CD4-positive, CD25-positive, alpha-beta regulatory T cell (primary cell): ENCODE data around the gene TBCK. TPM values are rescaled to one million over a fixed set of nuclear protein-coding genes. Genes with fewer than 3 reads are reported as not detected.
"Not testable (repeated sequence)": the region's sequence is repeated elsewhere in the genome, so short reads cannot be mapped to it uniquely, and the experiment has no call there.

Experiments used
- ATAC-seq, 2 donors: fragments of 150-1000 bp; cut with Tn5 transposase; one replicate each; pipeline ENCODE4 v1.10.0; 2021; ENCODE audit warnings: low read depth in 2 of 2, moderate number of reproducible peaks in 2 of 2, moderate library complexity in 1 of 2
- DNase-seq, 3 donors: peaks; one replicate each; pipeline versions ENCODE4 v3.0.0 to v3.0.0-alpha.2; 2012 to 2022; ENCODE audit warnings: mixed read lengths in 1 of 3
- H3K27ac ChIP-seq: one replicate; pipeline ENCODE4 v1.7.0; 2013; ENCODE audit warnings: mild to moderate bottlenecking, low read length; ENCODE audit not compliant: insufficient read depth, poor library complexity, severe bottlenecking
- H3K27me3 ChIP-seq: one replicate; pipeline ENCODE4 v1.7.0; 2013; ENCODE audit warnings: low read length; ENCODE audit not compliant: control insufficient read depth, insufficient read depth
- H3K36me3 ChIP-seq: one replicate; pipeline ENCODE4 v1.7.0; 2013; ENCODE audit warnings: mild to moderate bottlenecking, low read length, moderate library complexity; ENCODE audit not compliant: control insufficient read depth, insufficient read depth
- H3K4me1 ChIP-seq: 2 replicates; pipeline ENCODE4 v1.7.0; 2013; ENCODE audit warnings: mild to moderate bottlenecking, low read length; ENCODE audit not compliant: insufficient read depth, control insufficient read depth, poor library complexity, severe bottlenecking
- H3K4me3 ChIP-seq: one replicate; pipeline ENCODE4 v1.7.0; 2013; ENCODE audit warnings: low read depth, mild to moderate bottlenecking, low read length, moderate library complexity
- H3K9me3 ChIP-seq, 2 experiments: 1 replicate in 1 of 2; 2 replicates in 1 of 2; pipeline ENCODE4 v1.7.0; 2013; ENCODE audit warnings: low read length in 2 of 2, mild to moderate bottlenecking in 1 of 2, moderate library complexity in 1 of 2; ENCODE audit not compliant: control insufficient read depth in 2 of 2
- H3K27ac Mint-ChIP-seq, 3 donors: one replicate each; pipeline ENCODE4 v1.8.0; 2020 to 2022; ENCODE audit warnings: mild to moderate bottlenecking in 3 of 3, mixed read lengths in 3 of 3, moderate library complexity in 2 of 3
- H3K27me3 Mint-ChIP-seq: one replicate; pipeline ENCODE4 v1.8.0; 2022; ENCODE audit warnings: mild to moderate bottlenecking, mixed read lengths
- H3K36me3 Mint-ChIP-seq: one replicate; pipeline ENCODE4 v1.8.0; 2020; ENCODE audit warnings: mixed read lengths
- H3K4me1 Mint-ChIP-seq, 4 donors: one replicate each; pipeline ENCODE4 v1.8.0; 2020 to 2022; ENCODE audit warnings: mixed read lengths in 4 of 4, mild to moderate bottlenecking in 1 of 4
- H3K4me3 Mint-ChIP-seq, 4 donors: one replicate each; pipeline ENCODE4 v1.8.0; 2020 to 2022; ENCODE audit warnings: mild to moderate bottlenecking in 4 of 4, mixed read lengths in 4 of 4, moderate library complexity in 3 of 4
- H3K9me3 Mint-ChIP-seq, 7 donors: one replicate each; pipeline ENCODE4 v1.8.0; 2020 to 2022; ENCODE audit warnings: mixed read lengths in 7 of 7, mild to moderate bottlenecking in 3 of 7, moderate library complexity in 2 of 7
- polyA plus RNA-seq, 4 donors: library from polyadenylated mRNA; unstranded; fragments of 300-500 nt; fragmentation: Illumina TruSeq; gene quantifications; one replicate each; pipeline ENCODE4 v1.2.3, GENCODE V29; 2021
- total RNA-seq: library from RNA; stranded (reverse); gene quantifications from one replicate; pipeline ENCODE4 v1.2.3, GENCODE V29; 2022

TBCK gene
- total and polyA plus RNA-seq, 5 donors from 2014 or later = 10.9 to 47.1 (median 24.8) TPM

GRCh38 chr4:106114270-106114669, 201.7 kb downstream of the TBCK start:
- H3K36me3 Mint-ChIP-seq = peaks cover 71% of the 10 kb centered on the region
- Histone ChIP-seq H3K27me3 (no peaks in the 10 kb centered on the region), H3K9me3 (peaks cover 18 to 37% of the 10 kb centered on the region in 2 experiments), H3K36me3 (peaks cover 50% of the 10 kb centered on the region), H3K27ac (no peak overlapping the region), H3K4me1 (no peaks in the 10 kb centered on the region), H3K4me3 (no peak overlapping the region)
- H3K9me3 Mint-ChIP-seq = peaks cover 3 to 41% (median 17%) of the 10 kb centered on the region in 7 donors
- no peak overlapping the region for H3K4me3 Mint-ChIP-seq
- DNase-seq (no peak), ATAC-seq (no peak)
- H3K27me3 Mint-ChIP-seq = no peaks in the 10 kb centered on the region
- peaks cover 0 to 4% (median 0%) of the 10 kb centered on the region in 4 donors for H3K4me1 Mint-ChIP-seq
- no peak overlapping the region for H3K27ac Mint-ChIP-seq

- H3K27me3 ChIP-seq, H3K27me3 Mint-ChIP-seq, H3K4me3 Mint-ChIP-seq, H3K27ac Mint-ChIP-seq, H3K27ac ChIP-seq, H3K4me3 ChIP-seq, DNase-seq, H3K4me1 ChIP-seq, ATAC-seq: not testable (repeated sequence)
- peaks cover 11 to 49% (median 22%) of the 10 kb centered on the region in 7 donors for H3K9me3 Mint-ChIP-seq
- Histone ChIP-seq H3K9me3 (peaks cover 18 to 37% of the 10 kb centered on the region in 2 experiments), H3K36me3 (peaks cover 51% of the 10 kb centered on the region)
- peaks cover 93% of the 10 kb centered on the region for H3K36me3 Mint-ChIP-seq
- H3K4me1 Mint-ChIP-seq = peaks cover 0 to 11% (median 0%) of the 10 kb centered on the region in 4 donors
Observed at GRCh38 chr4:106111778-106112469, 204.1 kb downstream of the TBCK start.

DNA sequence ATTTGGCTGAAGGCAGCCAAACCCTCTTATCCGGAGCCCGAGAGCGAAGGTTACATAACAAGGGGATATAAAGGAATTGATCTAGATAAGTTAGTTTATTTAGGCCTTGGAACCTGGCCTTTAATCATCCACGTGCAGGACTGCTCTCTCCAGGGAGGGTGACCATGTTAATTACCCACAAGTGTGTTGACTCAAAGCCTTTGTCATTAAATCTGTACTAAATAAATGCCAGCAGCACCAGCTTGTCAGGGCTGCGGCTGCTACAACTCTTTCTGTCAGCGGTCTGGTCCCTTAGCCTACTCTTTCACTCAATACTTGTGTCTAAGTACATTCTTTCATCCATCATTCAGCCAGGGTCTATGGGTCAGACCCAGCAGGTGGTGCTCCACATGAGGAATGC, 206.1 kb downstream of the TBCK start:
- ATAC-seq (no peak), DNase-seq (no peak)
- Histone ChIP-seq H3K27me3 (no peaks in the 10 kb centered on the region), H3K27ac (no peak overlapping the region), H3K4me3 (no peak overlapping the region), H3K4me1 (no peaks in the 10 kb centered on the region), H3K36me3 (peaks cover 42% of the 10 kb centered on the region), H3K9me3 (peaks cover 18 to 37% of the 10 kb centered on the region in 2 experiments)
- no peak overlapping the region for H3K27ac Mint-ChIP-seq
- H3K4me1 Mint-ChIP-seq = peaks cover 0 to 11% (median 0%) of the 10 kb centered on the region in 4 donors
- H3K27me3 Mint-ChIP-seq = no peaks in the 10 kb centered on the region
- peaks cover 95% of the 10 kb centered on the region for H3K36me3 Mint-ChIP-seq
- no peak overlapping the region for H3K4me3 Mint-ChIP-seq
- H3K9me3 Mint-ChIP-seq = peaks cover 11 to 49% (median 29%) of the 10 kb centered on the region in 7 donors

- H3K4me1 ChIP-seq = no peaks in the 10 kb centered on the region
- H3K27ac ChIP-seq = no peak overlapping the region
- Mint-ChIP-seq H3K4me1 (peaks cover 0 to 14% (median 0%) of the 10 kb centered on the region in 4 donors), H3K36me3 (peaks cover 67% of the 10 kb centered on the region), H3K4me3 (no peak overlapping the region), H3K27ac (no peak overlapping the region), H3K9me3 (peaks cover 8 to 25% (median 19%) of the 10 kb centered on the region in 7 donors), H3K27me3 (no peaks in the 10 kb centered on the region)
- H3K9me3 ChIP-seq = peaks cover 5 to 13% of the 10 kb centered on the region in 2 experiments
- H3K36me3 ChIP-seq = peaks cover 15% of the 10 kb centered on the region
- no peaks in the 10 kb centered on the region for H3K27me3 ChIP-seq
- DNase-seq (no peak), ATAC-seq (no peak)
- no peak overlapping the region for H3K4me3 ChIP-seq
Observed at GRCh38 chr4:106105697-106106096, 210.3 kb downstream of the TBCK start.

DNA sequence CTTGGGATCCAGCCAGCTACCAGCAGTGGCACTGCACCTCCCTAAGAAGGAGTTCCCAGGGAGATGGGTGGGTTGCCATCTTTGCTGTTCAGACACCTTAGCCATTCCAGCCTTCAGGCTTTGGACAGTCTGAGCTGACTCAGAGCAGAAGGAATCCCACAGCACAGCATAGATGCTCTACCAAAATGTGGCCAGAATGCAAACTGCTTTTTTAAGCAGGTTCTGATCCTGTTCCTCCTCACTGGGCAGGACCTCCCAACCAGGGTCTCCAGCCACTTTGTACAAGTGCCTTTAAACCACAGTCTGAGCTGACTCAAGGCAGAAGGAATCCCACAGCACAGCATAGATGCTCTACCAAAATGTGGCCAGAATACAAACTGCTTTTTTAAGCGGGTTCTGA, 211.7 kb downstream of the TBCK start:
- H3K9me3 ChIP-seq = no peaks in the 10 kb centered on the region
- no peaks in the 10 kb centered on the region for H3K27me3 ChIP-seq
- Mint-ChIP-seq H3K27ac (no peak overlapping the region), H3K9me3 (peaks cover 6 to 19% (median 12%) of the 10 kb centered on the region in 7 donors), H3K4me3 (no peak overlapping the region), H3K36me3 (peaks cover 61% of the 10 kb centered on the region), H3K4me1 (peaks cover 0 to 14% (median 0%) of the 10 kb centered on the region in 4 donors), H3K27me3 (no peaks in the 10 kb centered on the region)
- H3K4me1 ChIP-seq = no peaks in the 10 kb centered on the region
- H3K4me3 ChIP-seq = no peak overlapping the region
- no peak for DNase-seq
- no peak for ATAC-seq
- no peak overlapping the region for H3K27ac ChIP-seq
- H3K36me3 ChIP-seq = peaks cover 2% of the 10 kb centered on the region

- peaks cover 0 to 9% (median 4%) of the 10 kb centered on the region in 7 donors for H3K9me3 Mint-ChIP-seq
- H3K27me3 Mint-ChIP-seq = no peaks in the 10 kb centered on the region
- ATAC-seq (no peak), DNase-seq (no peak)
- H3K27me3 ChIP-seq = no peaks in the 10 kb centered on the region
- no peak overlapping the region for H3K4me3 ChIP-seq
- H3K4me1 ChIP-seq = no peaks in the 10 kb centered on the region
- no peak overlapping the region for H3K4me3 Mint-ChIP-seq
- H3K9me3 ChIP-seq = peaks cover 0 to under 1% of the 10 kb centered on the region in 2 experiments
- H3K36me3 Mint-ChIP-seq = peaks cover 66% of the 10 kb centered on the region
- H3K27ac Mint-ChIP-seq = peak overlapping the region in 1 of 3 donors; percentile 38
- H3K36me3 ChIP-seq = peaks cover 16% of the 10 kb centered on the region
- H3K4me1 Mint-ChIP-seq = no peaks in the 10 kb centered on the region
- H3K27ac ChIP-seq = no peak overlapping the region
Observed at GRCh38 chr4:106096454-106096853, 219.6 kb downstream of the TBCK start.

DNA sequence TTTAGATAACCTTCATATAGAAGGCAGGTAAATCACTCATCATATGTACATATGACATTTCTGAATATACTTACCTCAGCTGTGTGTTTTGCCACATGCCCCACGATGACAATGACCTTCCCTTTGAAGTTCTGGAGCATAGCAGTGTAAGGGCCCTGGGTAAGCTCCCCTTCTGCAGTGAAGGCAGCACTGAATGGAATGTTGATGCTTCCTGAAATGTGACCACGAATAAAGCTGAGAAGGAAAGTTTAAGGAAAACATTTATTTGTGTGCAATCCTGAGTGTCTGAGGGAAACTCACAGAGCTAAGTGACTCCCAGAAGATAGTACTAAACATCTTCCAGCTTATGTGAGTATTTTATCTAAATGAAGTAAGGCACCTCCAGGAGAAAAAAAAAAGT, 220.6 kb downstream of the TBCK start:
- ATAC-seq (no peak), DNase-seq (no peak)

More for the DNA sequence above, 220.6 kb downstream of the TBCK start:
- no peak overlapping the region for H3K27ac Mint-ChIP-seq
- H3K4me1 ChIP-seq = no peaks in the 10 kb centered on the region
- H3K27me3 ChIP-seq = no peaks in the 10 kb centered on the region
- H3K36me3 Mint-ChIP-seq = peaks cover 69% of the 10 kb centered on the region
- no peak overlapping the region for H3K27ac ChIP-seq
- no peak overlapping the region for H3K4me3 Mint-ChIP-seq
- H3K4me1 Mint-ChIP-seq = peaks cover 0 to 6% (median 0%) of the 10 kb centered on the region in 4 donors
- H3K9me3 Mint-ChIP-seq = peaks cover 0 to 20% (median 7%) of the 10 kb centered on the region in 7 donors
- peaks cover 9 to 11% of the 10 kb centered on the region in 2 experiments for H3K9me3 ChIP-seq
- H3K27me3 Mint-ChIP-seq = no peaks in the 10 kb centered on the region
- H3K36me3 ChIP-seq = peaks cover 27% of the 10 kb centered on the region
- no peak overlapping the region for H3K4me3 ChIP-seq
